COLO668 (cell line): Measurements from ENCODE around the gene PCBP1.
A peak's percentile ranks its signal among the peaks of the same experiment; 100 is the strongest.
"Not testable (repeated sequence)": the region's sequence is repeated elsewhere in the genome, so short reads cannot be mapped to it uniquely, and the experiment has no call there.

ENCODE experiments used
- DNase-seq: peaks from one replicate; lab custom pipeline; 2025; ENCODE audit not compliant: unreplicated experiment; lab: John Stamatoyannopoulos, UW

The PCBP1 gene

DNA sequence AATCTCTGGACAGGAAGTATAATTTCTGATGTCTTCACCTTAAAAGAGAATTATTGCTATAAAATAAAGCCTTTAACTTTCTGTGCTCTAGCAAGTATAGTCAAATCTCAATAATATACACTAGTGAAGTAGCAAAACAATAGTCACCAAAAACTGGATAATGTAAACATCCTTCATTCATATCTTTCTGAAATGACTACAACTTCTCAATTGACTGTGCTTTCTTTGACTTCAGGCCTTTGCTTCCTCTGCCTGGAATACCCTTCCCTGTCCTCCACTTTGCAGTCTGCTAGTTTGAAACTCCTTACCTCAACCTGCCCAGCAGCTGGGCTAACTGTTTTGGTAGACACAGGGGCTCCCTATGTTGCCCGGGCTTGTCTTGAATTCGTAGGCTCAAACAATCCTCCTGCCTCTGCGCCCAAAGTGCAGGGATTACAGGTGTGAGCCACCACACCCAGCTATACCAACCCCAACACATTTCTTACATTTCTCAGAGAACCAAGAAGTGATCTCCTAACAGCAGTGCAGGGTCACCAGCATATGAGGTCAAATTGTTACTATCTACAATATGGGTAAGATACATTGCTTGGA is 6.6 kb upstream of the PCBP1 start:
- no peak for DNase-seq

DNA sequence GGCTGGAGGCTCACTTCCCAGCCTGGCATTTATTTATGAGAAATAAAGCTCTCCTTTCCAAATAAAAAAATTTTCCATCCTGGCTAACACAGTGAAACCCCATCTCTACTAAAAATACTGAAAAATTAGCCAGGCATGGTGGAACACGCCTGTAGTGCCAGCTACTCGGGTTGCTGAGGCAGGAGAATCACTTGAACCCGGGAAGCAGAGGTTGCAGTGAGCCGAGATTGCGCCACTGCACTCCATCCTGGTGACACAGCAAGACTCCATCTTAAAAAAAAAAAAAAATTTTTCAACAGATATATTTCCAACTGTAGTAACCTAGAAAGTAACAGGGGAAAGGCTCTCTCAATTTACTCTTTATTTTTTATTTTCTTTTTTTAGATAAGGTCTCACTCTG is 6.1 kb upstream of the PCBP1 start:
- DNase-seq, result no peak

DNA sequence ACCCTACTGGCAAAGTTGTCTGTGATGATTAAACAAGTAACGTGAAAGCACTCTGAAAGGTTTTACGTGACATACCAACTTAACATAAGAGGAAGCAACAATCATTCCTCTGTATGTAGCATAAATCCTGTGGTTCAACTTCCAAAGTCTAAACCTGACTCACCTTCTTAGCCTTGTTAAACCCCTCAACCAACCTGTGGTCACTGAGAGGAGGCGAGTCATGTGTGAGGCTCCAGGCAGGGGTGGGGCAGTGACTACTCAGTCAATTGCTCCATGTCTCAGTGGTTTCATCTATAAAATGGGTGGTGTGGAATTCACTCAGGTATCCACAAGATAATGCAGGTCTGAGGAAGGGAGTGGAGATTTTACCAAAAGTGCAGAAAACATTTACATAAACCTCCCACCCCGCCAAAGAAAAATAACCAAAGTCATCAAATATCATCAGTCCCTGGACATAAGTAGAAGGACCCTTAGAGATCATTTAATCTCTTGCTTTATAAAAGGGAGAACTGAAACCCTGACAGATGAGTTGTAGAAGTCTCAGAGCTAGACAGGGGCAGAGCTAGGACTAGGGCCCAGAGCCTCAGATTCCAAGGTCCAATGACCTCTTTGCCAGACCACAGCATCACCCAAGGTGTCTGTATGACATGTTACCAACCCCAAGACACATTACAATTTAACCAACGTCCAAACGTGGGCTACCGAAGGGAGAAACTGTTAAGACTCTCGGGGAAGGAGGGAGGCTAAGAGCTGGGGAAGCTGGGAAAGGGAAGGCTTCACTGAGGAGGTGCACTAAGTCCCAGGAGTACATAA is 3.7 kb upstream of the PCBP1 start:
- no peak for DNase-seq

DNA sequence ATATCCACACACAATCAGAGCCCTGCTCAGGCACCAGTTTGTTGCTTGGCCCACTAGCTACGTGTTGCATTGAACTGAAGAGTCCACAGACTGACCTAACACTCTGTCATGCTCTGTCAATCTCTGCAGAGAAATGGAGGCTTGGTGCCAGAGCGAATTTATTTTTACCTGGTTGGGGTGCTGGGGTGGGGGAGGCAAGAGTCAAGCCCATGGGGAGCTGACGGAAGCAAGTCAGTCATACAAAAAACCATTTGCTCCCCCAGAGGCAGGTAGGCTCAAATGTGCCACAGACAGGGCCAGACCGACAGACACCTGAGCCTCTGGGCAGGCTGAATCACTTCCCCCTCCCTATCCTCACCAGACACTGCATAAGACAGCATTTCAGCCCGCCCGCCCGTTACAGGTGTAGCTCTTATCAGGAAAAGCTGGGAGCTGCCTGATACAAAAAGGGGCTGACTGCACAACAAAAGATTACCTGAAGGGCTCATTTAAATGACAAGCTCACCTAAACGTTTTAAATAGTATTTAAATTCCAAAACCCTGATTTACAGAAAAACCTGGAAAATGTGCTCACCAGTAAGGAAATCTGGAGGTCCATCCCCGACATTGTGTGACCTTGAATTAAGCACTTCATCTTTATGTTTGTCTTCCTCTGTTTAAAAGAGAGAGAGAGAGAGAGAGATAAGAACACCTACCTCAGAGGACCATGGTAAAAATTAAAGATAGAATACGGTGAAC is 2.1 kb upstream of the PCBP1 start:
- DNase-seq, result peak; percentile 81

DNA sequence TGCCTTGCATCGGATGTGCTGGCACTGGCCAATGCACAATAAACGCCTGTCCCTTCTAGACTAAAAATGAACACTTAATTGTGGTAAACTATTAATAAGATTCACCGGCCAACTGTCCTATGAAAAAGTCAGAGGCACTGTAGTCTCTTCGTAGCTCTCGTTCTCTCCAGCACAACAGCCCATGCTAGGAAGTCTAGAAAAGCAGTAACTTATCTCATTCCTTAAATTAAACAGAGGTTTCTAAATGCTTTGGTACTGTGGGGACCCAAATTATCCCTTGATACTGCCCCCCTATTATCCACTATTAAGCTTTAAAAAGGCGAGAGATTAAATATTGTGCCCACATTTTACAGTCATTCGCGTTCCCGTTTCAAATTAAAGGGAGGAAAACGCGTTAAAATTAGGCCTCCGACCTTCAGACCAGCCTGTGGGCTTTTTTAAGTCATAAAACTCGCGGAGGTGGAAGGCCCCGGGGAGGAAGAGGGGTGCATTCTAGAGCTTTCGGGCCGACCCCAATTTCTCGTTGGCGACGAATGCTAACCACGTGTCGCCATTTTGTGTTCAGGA is 1.5 kb upstream of the PCBP1 start:
- DNase-seq, result no peak

DNA sequence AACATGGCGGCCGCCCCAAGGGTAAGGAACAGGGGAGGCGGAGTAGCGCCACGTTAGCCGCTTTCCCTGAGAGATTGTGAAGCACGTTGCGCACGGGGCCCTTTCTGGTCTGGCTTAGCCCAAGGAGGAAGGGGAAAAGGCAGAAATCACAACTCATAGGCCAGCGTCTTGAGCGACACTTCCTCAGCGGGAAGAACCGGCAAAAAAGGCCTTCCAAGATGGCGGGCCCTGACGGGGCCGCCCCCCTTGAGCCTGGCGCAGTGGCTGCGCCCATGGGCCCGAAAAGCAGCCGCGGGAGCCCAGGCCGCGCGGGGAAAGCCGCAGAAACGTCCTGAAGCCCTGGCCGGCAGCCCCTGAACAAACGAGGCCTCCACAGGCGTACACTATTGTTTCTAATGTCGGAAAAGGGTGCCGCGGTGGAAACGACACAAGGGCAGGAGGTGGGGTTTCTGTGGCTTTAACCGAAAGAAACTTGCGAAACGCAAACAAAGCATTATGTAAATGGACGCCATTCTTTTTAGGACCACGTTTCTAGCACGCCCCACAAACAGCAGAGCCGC is 919 bp upstream of the PCBP1 start:
- peak; percentile 81 for DNase-seq

DNA sequence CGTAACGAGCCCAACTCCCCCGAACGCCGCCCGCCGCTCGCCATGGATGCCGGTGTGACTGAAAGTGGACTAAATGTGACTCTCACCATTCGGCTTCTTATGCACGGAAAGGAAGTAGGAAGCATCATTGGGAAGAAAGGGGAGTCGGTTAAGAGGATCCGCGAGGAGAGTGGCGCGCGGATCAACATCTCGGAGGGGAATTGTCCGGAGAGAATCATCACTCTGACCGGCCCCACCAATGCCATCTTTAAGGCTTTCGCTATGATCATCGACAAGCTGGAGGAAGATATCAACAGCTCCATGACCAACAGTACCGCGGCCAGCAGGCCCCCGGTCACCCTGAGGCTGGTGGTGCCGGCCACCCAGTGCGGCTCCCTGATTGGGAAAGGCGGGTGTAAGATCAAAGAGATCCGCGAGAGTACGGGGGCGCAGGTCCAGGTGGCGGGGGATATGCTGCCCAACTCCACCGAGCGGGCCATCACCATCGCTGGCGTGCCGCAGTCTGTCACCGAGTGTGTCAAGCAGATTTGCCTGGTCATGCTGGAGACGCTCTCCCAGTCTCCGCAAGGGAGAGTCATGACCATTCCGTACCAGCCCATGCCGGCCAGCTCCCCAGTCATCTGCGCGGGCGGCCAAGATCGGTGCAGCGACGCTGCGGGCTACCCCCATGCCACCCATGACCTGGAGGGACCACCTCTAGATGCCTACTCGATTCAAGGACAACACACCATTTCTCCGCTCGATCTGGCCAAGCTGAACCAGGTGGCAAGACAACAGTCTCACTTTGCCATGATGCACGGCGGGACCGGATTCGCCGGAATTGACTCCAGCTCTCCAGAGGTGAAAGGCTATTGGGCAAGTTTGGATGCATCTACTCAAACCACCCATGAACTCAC is 673 bp downstream of the PCBP1 start:
- DNase-seq, result peak; percentile 68

DNA sequence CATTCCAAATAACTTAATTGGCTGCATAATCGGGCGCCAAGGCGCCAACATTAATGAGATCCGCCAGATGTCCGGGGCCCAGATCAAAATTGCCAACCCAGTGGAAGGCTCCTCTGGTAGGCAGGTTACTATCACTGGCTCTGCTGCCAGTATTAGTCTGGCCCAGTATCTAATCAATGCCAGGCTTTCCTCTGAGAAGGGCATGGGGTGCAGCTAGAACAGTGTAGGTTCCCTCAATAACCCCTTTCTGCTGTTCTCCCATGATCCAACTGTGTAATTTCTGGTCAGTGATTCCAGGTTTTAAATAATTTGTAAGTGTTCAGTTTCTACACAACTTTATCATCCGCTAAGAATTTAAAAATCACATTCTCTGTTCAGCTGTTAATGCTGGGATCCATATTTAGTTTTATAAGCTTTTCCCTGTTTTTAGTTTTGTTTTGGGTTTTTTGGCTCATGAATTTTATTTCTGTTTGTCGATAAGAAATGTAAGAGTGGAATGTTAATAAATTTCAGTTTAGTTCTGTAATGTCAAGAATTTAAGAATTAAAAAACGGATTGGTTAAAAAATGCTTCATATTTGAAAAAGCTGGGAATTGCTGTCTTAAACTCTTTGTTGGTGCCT is 1.4 kb downstream of the PCBP1 start:
- DNase-seq, result no peak

DNA sequence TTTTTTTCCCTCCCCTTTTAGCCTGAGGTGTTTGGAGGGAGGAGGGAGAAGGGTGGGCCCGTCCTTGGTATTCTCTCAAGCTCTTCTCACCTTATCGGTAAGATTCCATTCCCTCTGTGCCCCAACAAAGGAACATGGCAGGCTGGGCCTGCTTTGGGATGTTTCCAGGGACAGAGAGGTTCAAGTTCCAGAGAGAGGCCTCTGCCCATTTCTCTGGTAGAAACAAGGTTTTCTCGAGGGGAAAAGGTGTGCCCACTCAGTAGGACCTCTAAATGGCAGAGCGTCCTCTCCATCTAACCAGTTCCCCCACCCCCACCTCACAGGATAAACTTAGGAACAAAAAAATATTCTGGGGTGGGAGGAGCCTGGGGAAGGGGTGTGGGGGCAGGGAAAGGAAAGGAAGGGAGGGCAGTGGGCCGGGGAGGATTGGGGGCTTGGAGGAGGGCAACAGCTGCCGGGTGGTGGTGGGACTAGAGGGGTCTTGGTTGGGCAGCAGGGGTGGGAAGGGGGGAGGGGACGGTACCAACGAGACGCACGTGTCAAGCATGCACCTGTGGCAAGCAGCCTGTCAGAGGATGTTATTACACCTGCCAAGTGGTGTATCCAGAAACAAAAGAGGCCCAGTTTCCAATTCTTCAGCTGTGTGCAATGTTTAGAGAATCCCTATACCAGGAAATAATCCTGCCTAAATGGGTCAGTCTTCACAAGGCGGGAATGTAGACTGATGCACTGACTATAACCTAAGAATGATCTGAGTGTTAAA is 2.1 kb downstream of the PCBP1 start:
- DNase-seq, result peak; percentile 71

DNA sequence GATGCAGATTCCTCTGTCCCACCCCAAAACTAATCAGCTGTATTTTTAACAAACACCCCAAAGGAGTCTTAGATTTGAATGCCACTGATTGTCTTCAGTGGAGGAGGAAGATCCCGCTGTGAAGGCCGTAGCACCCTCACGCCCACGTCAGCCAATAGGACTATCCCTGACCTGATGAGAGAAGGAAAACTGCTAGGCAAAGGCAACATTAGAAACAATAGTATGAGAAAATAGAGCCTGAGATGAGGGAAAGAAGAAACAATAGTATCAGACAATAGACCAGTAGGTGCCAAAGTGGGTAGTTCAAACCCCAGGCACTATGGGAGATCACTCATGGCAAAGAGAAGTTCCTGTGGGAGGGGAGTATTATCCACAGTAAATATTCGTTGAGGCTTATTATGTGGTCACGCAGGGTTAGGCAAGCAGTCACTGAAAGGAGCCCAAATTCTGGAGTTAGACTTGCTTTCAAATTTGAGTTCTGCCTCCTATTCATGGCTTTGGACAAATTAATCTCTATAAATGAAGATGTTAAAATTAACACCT is 2.8 kb downstream of the PCBP1 start:
- DNase-seq, result no peak

DNA sequence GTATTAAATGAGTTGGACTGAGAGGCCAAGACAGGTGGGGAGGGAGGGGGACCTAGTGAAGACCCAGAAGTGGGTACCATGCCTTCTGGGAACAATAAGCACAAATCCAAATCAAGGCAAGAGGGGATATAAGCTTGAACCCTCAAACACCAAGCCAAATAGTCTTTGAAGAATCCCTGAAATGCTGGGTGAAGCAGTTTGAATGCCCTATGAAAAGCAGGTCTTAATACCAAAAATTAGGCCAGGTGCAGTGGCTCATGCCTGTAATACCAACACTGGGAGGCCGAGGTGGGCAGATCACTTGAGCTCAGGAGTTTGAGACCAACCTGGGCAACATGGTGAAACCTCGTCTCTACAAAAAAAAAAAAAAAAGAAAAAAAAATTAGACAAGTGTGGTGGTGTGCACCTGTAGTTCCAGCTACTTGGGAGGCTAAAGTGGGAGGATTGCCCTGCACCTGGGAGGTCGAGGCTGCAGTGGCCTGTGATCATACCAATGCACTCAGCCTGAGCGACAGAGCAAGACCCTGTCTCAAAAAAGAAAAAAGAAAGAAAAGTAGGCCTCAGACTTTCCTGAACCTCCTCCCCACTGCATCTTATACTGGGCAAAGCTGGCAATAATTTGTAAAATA is 3.5 kb downstream of the PCBP1 start:
- no peak for DNase-seq

DNA sequence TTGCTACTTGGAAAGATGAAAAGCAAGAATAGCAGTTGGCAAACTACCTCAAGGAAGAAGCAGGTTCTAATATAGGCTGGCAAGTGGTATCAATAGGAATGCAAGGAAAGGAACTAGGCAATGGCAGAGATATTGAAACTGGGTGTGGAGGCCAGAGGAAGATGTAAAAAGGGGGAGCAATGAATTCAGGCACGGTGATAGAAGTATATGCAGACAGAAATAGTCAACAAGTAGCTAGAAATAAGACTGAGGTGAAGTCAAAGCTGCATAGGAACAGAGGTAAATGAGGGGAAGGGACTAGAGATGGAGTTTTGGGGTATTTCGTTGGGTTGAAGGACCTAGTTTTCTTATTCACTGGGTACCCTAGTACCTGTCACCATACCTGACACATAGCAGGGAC is 4.1 kb downstream of the PCBP1 start:
- DNase-seq, result no peak

DNA sequence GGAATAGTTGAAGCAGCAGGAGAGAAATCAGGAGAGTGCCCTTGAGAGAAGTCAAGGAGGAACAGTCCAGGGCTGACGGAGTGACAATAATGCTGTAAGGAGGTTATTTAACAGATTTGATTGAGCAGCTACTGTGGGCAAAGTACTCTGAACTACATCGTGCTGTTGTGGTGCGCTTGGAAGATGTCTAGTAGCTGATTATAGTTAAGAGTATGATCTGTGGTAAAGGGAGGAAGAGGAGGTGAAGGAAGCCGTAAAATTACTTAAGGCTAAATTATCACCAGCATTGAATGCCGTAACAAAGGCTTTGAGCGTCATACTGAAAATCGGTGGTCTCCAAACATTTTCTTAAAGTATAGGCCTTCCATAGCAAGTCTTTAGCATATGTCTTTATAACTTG is 4.5 kb downstream of the PCBP1 start:
- no peak for DNase-seq

DNA sequence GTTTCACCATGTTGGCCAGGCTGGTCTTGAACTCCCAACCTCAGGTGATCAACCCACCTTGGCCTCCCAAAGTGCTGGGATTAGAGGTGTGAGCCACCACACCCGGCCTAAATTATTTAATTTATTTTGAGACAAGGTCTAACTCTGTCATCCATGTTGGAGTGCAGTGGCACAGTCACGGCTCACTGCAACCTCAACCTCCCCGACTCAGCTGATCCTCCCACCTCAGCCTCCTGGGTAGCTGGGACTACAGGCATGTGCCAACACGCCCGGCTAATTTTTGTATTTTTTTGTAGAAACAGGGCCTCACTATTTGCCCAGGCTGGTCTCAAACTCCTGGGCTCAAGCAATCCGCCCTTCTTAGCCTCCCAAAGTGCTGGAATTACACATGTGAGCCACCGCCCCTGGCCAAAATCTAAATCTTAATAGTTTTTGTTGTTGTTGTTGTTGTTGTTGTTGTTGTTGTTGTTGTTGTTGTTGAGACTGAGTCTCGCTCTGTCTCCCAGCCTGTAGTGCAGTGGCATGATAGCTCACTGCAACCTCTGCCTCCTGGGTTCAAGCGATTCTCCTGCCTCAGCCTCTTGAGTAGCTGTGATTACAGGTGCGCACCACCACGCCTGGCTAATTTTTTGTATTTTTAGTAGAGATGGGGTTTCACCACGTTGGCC is 5.4 kb downstream of the PCBP1 start:
- not testable (repeated sequence) for DNase-seq

DNA sequence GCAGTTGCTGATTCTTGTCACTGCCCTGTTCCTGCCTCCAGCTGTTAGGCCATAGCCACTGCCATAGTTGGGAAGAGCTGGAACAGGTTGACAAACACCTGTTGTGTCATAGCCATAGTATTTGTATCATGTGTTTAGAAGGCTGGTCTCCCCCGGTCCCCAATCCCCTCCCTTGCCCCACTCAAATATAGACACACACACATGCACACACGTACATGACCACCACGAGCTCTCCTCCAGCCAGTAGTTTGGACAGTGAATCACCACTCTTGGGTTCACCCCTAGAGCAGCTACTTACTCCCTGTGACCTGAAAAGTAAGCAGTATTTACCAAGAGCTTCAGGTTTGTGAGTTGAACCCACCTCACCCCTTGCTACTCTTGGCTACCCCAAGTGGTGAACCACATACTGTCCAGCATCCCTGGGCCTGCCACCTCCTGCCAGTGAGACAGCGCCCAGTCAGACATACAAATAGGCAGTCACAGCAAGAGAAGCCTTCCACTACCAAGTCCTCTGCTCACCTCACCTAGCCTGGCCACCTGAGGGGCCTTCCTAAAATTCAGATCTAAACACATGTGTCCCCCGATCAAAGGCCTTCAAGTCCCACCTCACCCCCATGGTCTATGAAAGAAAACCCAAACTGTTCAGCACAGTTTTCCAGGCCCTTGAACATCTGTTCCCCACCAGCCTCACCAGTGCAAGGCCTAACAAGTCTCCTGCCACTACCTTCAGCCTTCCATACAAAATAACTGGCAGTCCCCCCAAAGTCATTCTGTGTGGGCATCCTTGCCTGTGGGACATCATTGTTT is 7.1 kb downstream of the PCBP1 start:
- no peak for DNase-seq

DNA sequence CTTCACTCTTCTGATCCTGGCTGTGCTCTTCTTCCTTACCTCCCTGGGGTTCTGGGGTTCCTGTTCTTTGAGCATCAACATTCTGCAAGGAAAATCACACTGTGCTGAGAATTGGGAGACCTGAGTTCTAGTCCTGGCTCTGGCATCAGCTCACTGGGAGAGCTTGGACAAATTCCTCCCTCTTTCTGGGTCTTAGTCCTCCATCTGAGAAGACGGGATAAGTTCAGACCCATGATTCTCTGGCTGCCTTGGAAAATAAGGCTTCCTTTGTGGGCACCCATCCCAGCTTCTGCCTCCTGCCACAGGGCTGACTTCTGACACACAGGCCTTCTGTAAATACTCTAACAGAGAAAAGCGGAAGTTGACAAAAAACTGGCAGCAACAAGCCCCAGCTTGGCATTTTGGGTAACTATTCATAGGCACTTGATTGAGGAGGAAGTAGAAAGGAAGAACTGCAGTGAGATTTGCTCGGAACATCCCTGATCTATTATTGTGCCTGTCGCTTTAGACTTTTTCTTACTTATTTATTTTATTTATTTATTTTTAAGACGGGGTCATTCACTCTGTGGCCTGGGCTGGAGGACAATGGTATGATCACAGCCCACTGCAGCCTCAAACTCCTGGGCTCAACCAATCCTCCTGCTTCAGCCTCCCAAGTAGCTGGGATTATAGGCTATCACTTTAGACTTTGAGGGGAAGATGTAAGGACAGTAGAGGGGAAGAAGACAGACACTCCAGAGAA is 7.9 kb downstream of the PCBP1 start:
- no peak for DNase-seq
